Epithelial cell of esophagus (primary cell): ENCODE results near the gene ALDH1B1.
"Not testable (repeated sequence)": the region's sequence is repeated elsewhere in the genome, so short reads cannot be mapped to it uniquely, and the experiment has no call there.

ENCODE experiments used
- DNase-seq: peaks from one replicate; pipeline ENCODE4 v3.0.0; 2010; ENCODE audit warnings: low read depth
- H3K4me3 ChIP-seq: 2 replicates; pipeline ENCODE4 v1.5.1; 2011; ENCODE audit warnings: mild to moderate bottlenecking, low read length, control low read depth
- TF ChIP-seq, protein P1 (sequence below): IDR thresholded peaks from 2 replicates; pipeline ENCODE4 v1.5.1; 2011; ENCODE audit warnings: low read depth, mild to moderate bottlenecking, low read length, control low read depth, inconsistent platforms; ENCODE audit not compliant: insufficient read depth; ENCODE audit errors: missing control alignments

Gene ALDH1B1

DNA sequence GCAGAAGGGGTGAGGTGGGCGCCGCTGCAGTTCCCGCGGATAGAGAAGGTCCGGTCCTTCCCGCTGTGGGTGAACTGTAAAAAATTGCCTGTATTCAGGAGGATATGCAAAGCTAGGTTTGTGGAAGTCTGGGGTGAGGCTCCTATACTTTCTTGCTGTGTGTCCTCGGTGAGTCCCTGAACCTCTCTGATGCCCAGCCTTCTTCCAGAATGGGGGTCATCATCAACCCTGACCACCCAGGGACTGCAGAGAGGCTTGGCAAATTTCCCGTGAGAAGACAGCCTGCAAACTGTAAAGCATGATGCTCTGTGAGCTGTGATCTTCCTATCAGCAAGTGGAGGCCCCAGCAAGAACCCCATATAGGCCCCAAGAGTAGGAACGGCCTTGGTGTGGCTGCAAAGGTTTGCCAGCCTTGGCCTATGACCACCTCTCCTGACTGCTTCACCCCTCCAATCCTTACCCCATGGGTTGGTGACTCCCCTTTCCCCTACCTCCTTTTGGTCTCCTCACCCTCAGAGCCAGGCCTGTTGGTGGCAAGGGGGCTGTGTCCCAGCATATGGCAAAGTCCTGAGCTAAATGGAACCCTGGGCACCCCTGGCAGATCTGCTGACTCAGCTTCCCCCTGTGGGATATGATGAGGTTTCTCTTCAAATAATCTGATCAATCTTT lies 760 bp downstream of the ALDH1B1 start:
- no peak for DNase-seq
- H3K4me3 ChIP-seq, result peak overlapping the region; percentile 63
- TF ChIP-seq, protein P1, sequence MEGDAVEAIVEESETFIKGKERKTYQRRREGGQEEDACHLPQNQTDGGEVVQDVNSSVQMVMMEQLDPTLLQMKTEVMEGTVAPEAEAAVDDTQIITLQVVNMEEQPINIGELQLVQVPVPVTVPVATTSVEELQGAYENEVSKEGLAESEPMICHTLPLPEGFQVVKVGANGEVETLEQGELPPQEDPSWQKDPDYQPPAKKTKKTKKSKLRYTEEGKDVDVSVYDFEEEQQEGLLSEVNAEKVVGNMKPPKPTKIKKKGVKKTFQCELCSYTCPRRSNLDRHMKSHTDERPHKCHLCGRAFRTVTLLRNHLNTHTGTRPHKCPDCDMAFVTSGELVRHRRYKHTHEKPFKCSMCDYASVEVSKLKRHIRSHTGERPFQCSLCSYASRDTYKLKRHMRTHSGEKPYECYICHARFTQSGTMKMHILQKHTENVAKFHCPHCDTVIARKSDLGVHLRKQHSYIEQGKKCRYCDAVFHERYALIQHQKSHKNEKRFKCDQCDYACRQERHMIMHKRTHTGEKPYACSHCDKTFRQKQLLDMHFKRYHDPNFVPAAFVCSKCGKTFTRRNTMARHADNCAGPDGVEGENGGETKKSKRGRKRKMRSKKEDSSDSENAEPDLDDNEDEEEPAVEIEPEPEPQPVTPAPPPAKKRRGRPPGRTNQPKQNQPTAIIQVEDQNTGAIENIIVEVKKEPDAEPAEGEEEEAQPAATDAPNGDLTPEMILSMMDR, result no peak

DNA sequence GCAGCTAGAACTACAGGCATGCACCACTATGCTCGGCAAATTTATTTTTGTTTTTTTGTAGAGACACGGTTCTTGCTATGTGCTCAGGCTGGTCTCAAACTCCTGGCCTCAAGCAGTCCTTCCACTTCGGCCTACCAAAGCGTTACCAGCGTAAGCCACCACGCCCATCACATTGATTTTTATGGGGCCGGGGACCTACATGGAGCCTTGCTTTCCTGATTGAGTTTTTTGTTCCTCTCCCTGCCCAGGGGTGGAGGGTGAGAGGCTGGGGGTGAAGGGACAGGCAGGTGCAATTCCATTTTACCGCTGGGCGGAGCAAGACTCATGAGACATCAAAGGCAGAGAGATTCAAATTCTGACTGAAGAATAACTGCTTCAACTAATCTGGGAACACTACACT lies 1.9 kb downstream of the ALDH1B1 start:
- H3K4me3 ChIP-seq, result no peak overlapping the region
- DNase-seq, result no peak
- TF ChIP-seq, protein P1, result no peak

DNA sequence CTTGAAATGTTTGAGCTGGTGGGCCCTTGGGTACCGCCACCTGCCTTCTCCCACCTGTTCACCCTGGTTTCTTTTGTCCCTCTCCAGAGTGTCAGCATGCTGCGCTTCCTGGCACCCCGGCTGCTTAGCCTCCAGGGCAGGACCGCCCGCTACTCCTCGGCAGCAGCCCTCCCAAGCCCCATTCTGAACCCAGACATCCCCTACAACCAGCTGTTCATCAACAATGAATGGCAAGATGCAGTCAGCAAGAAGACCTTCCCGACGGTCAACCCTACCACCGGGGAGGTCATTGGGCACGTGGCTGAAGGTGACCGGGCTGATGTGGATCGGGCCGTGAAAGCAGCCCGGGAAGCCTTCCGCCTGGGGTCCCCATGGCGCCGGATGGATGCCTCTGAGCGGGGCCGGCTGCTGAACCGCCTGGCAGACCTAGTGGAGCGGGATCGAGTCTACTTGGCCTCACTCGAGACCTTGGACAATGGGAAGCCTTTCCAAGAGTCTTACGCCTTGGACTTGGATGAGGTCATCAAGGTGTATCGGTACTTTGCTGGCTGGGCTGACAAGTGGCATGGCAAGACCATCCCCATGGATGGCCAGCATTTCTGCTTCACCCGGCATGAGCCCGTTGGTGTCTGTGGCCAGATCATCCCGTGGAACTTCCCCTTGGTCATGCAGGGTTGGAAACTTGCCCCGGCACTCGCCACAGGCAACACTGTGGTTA lies 3.3 kb downstream of the ALDH1B1 start:
- DNase-seq, result no peak
- TF ChIP-seq, protein P1, result no peak
- no peak overlapping the region for H3K4me3 ChIP-seq

DNA sequence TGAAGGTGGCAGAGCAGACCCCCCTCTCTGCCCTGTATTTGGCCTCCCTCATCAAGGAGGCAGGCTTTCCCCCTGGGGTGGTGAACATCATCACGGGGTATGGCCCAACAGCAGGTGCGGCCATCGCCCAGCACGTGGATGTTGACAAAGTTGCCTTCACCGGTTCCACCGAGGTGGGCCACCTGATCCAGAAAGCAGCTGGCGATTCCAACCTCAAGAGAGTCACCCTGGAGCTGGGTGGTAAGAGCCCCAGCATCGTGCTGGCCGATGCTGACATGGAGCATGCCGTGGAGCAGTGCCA lies 3.8 kb downstream of the ALDH1B1 start:
- TF ChIP-seq, protein P1, result no peak
- no peak overlapping the region for H3K4me3 ChIP-seq

DNA sequence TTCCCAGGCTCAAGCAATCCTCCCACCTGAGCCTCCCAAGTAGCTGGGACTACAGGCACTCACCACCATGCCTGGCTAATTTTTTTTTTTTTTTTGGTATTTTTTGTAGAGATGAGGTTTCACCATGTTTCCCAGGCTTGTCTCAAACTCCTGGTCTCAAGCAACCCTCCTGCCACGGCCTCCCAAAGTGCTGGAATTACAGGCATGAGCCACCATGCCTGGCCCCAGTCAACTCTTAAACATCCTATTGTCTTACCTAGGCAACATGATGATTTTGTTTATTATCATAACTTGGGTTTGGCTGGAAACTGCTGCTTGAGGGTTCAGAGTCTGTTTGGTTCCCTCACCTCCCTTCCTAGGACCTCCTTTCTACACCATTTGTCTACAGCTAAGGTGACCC lies 6.7 kb downstream of the ALDH1B1 start:
- DNase-seq, H3K4me3 ChIP-seq: not testable (repeated sequence)

More for the DNA sequence above, 3.8 kb downstream of the ALDH1B1 start:
- no peak for DNase-seq

DNA sequence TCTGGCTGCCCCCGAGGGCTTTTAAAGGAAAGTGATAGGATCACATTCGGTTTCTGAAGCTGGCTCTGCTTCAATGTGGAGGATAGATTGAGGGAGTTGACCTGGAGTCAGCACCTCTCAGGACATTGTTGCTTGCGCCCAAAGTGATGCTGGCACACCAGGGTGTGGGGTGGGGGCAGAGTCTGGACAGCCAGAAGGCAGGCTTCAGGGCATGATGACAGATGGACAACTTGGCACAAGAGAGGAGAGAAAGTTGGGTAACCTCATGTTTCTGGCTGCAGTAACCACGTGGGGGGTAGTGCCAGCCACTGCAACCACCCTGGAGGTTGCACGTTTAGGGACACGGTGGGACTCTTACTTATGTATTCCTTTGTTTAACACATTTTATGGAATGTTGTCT lies 9.5 kb downstream of the ALDH1B1 start:
- no peak overlapping the region for H3K4me3 ChIP-seq
- DNase-seq, result no peak
- TF ChIP-seq, protein P1, result no peak

DNA sequence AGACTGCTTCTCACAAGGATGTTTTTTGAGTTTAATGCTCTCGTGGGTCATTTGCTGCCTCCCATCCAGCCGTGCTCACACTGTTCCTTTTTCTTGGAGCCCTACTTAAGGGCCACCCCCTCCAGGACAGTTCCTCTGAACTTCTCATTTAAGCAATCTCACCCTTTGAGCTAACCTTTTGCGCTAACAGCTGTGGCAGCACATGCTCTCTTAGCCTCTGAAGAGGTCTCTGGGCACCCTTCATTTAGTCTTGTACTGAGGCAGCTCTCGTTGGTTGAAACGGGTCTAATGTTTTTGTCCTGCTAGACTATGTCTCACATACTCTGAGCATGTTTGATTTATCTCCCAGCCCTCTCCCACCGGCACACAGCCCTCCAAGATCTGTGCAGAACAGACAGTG lies 11.8 kb downstream of the ALDH1B1 start:
- TF ChIP-seq, protein P1, result no peak
- DNase-seq, result no peak

More for the DNA sequence above, 11.8 kb downstream of the ALDH1B1 start:
- no peak overlapping the region for H3K4me3 ChIP-seq
